ENCODE measurements around the gene SLC1A7.
"Not testable (repeated sequence)": the region's sequence is repeated elsewhere in the genome, so short reads cannot be mapped to it uniquely, and the experiment has no call there.

Gene SLC1A7

DNA sequence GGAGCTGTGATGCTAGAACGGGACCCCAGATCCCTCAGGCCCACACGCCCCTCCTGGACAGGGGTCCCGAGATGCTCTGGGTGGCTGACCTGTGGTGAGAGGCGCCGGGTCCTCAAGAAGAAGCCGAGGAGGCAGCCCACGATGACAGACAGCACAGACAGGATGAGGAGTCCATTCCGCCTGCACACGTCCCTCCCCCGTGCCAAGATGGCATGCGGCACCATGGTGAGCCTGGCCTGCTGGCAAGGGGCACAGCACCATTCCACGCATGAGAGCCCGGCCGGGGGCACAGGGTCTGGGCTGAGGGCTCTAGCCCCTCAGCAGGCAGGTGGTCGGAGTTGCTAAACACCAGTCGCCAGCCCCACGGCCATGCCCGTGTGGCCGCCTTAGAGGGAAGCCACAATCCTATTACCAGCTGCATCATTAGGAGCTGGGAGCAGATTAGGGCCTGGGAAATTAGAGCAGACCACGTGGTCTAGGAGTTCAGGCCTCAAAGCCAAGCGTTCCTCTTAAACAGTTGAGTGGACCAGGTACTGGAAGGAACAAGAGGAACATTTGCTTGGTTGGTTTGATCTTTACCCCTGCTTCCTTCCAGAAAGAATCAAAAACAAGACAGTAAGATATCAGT lies at the start of gene SLC1A7:
Gene SLC1A7 (minus strand): TSS at position 413 of the 628 bp plus-strand sequence. CDS start 189 bp downstream, at position 224.
- no peak for DNase-seq (ENCODE audit: low spot score)
- TF ChIP-seq, protein P1, sequence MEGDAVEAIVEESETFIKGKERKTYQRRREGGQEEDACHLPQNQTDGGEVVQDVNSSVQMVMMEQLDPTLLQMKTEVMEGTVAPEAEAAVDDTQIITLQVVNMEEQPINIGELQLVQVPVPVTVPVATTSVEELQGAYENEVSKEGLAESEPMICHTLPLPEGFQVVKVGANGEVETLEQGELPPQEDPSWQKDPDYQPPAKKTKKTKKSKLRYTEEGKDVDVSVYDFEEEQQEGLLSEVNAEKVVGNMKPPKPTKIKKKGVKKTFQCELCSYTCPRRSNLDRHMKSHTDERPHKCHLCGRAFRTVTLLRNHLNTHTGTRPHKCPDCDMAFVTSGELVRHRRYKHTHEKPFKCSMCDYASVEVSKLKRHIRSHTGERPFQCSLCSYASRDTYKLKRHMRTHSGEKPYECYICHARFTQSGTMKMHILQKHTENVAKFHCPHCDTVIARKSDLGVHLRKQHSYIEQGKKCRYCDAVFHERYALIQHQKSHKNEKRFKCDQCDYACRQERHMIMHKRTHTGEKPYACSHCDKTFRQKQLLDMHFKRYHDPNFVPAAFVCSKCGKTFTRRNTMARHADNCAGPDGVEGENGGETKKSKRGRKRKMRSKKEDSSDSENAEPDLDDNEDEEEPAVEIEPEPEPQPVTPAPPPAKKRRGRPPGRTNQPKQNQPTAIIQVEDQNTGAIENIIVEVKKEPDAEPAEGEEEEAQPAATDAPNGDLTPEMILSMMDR (IDR thresholded peaks at IDR 0.05; ENCODE audit: extremely low read depth, missing control alignments), result no peak

DNA sequence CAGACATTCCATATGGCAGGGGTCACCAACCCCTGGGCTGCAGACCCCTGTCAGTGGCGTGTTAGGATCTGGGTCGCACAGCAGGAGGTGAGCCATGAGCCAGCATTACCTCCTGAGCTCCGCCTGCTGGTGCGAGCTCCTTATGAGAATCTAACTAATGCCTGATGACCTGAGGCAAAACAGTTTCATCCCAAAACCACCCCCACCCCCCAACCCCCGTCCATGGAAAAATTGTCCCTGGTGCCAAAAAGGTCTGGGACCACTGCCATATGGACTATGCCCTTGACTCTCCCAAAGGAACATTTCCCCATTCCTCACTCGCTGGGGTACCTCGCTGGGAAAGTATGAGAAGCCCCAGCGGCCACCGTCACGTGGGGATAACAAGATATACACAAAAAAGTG lies 47.8 kb upstream of the SLC1A7 start:
- no peak for DNase-seq (ENCODE audit: low spot score)
- TF ChIP-seq, protein P1 (IDR thresholded peaks at IDR 0.05; ENCODE audit: extremely low read depth, missing control alignments), result no peak

DNA sequence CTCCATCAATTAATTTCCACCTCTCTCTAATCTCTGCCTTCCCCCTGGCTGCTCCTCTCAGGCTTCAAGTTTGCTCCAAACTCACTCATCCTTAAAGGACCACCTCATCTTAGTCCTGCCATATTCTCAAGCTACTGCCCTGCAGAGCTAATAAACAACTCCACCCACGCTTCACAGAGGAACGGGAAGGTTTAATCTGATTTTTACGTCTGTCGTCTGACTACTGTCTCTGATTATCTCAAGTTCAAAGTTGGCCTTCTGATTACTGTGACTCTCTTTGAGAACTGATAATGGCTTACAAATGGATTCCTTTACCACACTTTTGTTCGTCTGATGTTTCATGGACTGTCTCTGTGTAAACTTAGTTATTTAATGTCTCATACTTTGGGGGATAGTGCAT lies 46.6 kb upstream of the SLC1A7 start:
- TF ChIP-seq, protein P1 (IDR thresholded peaks at IDR 0.05; ENCODE audit: extremely low read depth, missing control alignments), result no peak

DNA sequence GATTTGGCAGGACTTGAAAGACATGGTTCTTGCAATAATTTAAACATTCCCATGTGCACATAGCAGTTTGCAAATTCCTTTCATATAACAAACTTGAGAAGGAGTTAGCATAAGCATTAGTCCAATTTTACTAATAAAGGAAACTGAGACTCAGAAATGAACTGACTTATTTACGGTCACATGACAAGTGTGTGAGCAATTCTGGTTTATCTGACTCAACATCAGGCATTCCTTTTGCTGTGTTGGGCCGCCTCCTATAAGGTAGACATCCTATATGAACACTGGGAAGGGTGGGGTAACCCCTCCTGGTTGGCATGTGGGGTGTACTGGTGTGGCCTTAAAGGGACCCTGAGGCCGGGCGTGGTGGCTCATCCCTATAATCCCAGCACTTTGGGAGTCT lies 45.7 kb upstream of the SLC1A7 start:
- TF ChIP-seq, protein P1 (IDR thresholded peaks at IDR 0.05; ENCODE audit: extremely low read depth, missing control alignments), result no peak
- DNase-seq (ENCODE audit: low spot score), result no peak

More for the DNA sequence above, 46.6 kb upstream of the SLC1A7 start:
- DNase-seq (ENCODE audit: low spot score), result no peak

DNA sequence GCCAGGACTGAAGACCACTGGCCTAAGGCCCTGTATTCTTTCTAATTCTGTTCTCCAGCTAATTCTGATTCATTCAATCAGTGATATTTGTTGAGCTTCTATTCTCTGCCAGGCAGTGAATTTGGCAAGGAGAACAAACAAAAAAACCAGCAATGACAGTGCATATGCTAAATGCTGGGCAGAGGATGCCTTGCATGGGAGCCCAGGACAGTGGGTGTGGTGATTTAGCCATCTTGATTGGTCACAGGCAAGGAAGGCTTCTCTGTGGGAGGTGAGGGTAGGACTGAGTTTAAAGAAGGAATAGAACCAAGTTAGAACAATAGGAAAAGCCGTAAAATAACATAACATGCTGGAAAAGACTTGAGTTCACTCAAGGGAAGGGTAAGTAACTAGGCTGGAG lies 45.0 kb upstream of the SLC1A7 start:
- TF ChIP-seq, protein P1 (IDR thresholded peaks at IDR 0.05; ENCODE audit: extremely low read depth, missing control alignments), result no peak
- DNase-seq (ENCODE audit: low spot score), result no peak

DNA sequence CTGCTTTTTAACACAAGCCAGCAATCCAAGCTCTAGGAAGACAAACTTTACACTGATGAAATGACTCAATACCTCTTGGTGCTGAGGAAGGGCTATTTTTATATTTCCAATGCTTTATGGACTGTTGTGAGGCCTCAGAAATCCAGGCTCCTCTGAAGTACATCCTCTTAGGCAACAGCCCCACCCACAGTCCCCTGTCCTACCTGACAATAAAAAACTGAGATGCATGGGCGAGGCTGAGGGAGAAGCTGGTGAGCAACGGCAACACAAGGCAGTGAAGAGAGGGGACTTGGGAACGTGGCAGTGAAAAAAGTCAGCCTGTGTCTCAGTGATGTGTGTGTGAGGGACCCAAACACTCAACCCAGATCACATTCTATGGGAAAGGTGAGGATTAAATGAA lies 44.1 kb upstream of the SLC1A7 start:
- DNase-seq (ENCODE audit: low spot score), result no peak
- TF ChIP-seq, protein P1 (IDR thresholded peaks at IDR 0.05; ENCODE audit: extremely low read depth, missing control alignments), result no peak

DNA sequence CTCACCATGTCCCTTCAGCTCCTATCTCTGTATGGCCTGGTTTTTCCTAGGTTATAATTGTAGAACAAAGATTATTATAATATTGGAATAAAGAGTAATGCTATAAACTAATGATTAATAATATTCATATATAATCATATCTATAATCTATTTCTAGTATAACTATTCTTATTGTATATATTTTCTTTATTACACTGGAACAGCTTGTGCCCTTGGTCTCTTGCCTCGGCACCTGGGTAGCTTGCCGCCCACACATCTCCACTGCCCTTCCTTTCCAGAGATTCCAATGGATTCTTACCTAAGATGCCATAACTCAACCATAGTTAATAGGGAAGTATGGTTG lies 43.5 kb upstream of the SLC1A7 start:
- not testable (repeated sequence) for DNase-seq (ENCODE audit: low spot score)

Measured in GM20000 (cell line).